Stimulated activated CD4-positive, alpha-beta T cell treated with anti-CD3 and anti-CD28 coated beads, Interleukin-2, amount 100 ng/mL, for 4 hours (primary cell): ENCODE results near the gene USPL1.

Experiments used
- DNase-seq: peaks from one replicate; pipeline ENCODE4 v3.0.0-alpha.2; 2020; ENCODE audit warnings: low read depth

USPL1 gene

DNA sequence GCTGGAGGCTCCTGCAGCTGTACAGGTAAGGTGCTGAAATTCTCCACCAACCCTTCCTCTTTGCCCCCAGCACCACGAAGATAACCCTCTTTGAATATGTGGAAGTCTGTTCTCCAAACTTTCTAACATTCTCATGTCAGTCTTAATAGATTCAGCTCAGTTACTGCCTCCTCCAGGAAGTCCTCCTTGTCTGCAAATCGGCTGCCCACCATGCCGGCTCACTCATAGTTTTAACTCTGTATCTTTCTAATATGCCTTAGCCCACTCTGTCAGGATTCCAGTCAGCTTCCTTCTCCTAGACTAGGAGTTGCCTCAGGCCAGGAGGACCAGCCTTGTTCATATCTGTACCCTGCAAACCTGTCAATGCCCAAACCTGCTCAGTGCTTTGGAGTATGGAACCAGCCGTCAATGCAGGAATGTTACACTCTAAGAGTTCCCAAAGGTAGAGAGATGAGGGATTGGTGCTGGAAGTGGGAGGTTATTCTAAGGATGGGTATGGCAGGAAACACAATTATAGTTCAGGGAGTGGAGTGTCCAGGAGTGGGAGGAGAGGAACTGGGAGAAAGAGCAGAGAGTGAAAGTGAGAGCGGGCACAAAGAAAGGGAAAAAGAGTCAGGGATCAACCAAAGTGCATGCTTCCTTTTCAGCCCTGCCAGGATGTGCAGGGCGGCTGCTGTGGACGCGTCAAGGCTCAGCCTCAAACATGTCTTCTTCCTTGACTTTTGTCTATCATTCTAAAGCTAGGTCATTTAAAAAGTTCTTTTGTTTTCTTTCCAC, 79.6 kb downstream of the USPL1 start:
- no peak for DNase-seq

GRCh38 chr13:30697996-30698401, 80.3 kb downstream of the USPL1 start:
- no peak for DNase-seq

DNA sequence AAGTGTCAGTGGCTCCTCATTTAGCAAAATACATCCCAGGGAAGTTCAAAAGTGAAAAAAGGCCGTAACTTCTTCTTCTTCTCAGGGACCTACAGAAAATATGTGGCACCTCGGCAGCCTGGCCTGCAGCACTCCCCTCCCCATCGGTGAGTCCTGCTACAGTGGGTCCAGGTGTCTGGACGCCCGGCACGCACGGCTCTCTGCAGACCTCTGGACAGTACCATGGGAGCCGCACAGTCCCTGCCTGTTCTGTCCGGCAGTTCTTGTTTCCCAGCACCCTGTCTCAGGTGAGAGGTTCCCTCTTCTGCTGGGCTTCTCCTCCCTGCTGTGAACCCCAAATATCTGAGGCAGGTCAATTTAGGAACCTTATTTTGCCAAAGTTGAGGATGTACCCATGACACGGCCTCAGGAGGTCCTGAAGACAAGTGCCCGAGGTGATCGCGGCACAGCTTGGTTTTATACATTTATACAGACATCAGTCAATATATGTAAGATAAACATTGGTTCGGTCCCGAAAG, 80.8 kb downstream of the USPL1 start:
- no peak for DNase-seq

GRCh38 chr13:30700364-30700763, 82.6 kb downstream of the USPL1 start:
- DNase-seq, result no peak

DNA sequence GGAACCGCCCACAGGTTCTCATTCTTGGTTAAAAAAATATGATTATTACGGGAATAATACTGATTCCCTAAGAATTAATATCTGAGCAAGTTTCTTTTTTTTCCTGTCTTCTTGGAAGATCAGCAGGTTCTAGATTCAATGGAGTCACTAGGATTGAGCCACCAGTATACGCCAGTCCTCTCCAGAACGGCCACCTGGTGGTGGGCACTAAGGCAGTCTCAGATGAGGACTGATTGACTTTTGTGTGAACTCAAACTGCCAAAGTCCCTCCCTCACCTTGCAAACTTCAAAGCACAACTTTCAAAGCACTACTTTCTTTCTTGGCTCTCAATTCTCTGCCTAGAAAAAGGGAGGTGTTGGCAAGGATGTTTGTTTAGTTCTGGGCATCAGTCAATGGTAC, 84.3 kb downstream of the USPL1 start:
- no peak for DNase-seq

GRCh38 chr13:30704596-30704995, 86.9 kb downstream of the USPL1 start:
- no peak for DNase-seq

- DNase-seq, result no peak
Measured at GRCh38 chr13:30705680-30706079, 88.0 kb downstream of the USPL1 start.

GRCh38 chr13:30708541-30708940, 90.8 kb downstream of the USPL1 start:
- no peak for DNase-seq
